Skin epidermis (tissue), 12 donors: ENCODE measurements around the gene UMPS.
"Not testable (repeated sequence)": the region's sequence is repeated elsewhere in the genome, so short reads cannot be mapped to it uniquely, and the experiment has no call there.

ENCODE experiments used
- H3K27ac ChIP-seq, 21 experiments: fragments of 200-600 bp; sonication (generic) in 11 of 21; one replicate each; pipeline ENCODE4 v1.5.0; 2020; ENCODE audit warnings: mild to moderate bottlenecking in 3 of 21, inconsistent platforms in 2 of 21, moderate library complexity in 2 of 21
- H3K4me3 ChIP-seq, 7 experiments: fragments of 200-600 bp; sonication (generic) in 2 of 7; one replicate each; pipeline ENCODE4 v1.5.0; 2020; ENCODE audit warnings: inconsistent platforms in 2 of 7, mild to moderate bottlenecking in 2 of 7, moderate library complexity in 1 of 7

Gene UMPS

DNA sequence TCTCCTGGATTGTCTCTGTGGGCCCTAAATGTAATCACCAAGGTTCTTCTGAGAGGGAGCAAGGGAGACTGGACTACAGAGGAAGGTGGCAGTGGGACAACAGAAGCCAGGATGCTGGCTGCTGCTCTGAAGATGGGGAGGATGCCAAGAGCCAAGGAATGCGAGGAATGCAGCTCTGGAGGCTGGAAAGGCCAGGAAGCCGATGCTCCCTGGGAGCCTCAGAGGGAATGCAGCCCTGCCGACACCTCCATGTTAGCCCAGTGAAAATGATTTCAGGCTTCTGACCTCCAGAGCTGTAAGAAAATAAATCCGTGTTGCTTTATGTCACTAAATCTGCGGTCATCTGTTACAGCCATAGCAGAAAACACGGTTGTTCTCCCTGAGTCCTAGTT is 44.1 kb downstream of the UMPS start:
- Histone ChIP-seq H3K27ac (peak overlapping the region in 10 of 21 experiments; percentile 5 to 67 (median 38)), H3K4me3 (no peak overlapping the region)

DNA sequence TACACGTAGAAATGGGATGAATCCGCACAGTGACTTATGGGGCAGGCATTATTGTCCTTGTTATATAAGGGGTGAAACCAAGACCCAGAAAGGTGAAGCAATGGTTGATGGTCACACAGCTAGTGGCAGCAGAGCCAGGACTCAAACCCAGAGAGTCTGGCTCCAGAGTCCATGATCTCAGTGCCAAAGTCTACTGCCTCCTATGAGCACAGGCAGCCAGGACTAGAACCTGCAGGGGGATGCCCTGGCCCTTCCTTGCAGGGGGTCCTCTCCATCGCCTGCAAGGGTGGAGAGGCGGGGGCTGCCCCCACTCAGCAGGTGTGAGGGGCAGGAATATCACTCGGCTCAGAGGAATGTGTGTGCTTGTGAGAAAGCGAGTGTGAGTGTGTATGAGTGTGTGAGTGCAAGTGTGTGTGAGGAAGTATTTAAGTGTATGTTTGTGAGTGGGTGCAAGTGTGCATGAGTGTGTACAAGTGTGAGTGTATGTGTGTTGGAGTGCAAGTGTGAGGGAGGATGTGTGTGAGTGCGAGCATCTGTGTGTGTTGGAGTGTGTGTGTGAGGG is 44.7 kb downstream of the UMPS start:
- no peak overlapping the region for H3K4me3 ChIP-seq
- H3K27ac ChIP-seq, result peak overlapping the region in 9 of 21 experiments; percentile 10 to 67 (median 47)

DNA sequence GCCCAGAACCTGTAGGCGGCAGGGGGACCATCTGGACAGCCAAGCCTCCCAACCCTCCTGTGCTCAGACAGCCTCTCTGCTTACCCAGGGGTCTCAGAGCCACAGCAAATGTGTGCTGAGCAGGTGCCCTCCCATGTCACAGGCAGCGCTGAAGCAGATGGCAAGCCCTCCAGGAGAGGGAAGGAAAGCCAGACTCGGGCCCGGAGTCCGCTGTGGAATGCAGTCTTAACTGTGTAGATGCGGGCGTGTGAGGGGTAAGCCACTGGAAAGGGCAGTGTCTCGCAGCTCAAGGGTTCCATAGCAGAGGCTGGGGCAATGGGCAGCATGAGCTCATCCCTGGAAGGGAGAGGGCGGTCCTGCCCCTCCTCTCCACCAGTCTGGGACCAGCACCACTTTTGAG is 45.6 kb downstream of the UMPS start:
- H3K27ac ChIP-seq, result peak overlapping the region in 2 of 21 experiments; percentile 10 to 67

DNA sequence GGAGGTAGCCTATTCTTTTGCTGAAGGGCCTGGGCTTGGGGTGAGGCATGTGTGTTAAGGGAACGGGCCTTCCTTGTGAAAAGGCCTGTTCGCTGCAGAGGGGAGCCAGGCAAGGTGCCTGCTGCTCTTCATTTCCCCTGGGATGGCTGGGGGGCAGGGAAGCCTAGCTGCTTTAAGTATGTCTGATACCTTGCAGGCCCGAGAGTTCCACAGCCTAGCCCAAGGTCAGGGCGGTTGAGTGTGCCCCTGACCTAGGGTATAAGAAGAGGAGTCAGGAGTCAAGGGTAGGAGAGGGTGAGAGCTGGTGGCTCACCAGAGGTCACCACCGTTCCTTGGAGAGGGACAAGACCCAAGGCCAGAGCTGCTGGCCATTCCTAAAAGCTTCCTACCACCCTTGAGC is 46.6 kb downstream of the UMPS start:
- H3K4me3 ChIP-seq, result no peak overlapping the region
- peak overlapping the region in 2 of 21 experiments; percentile 5 to 45 for H3K27ac ChIP-seq

More for the DNA sequence above, 45.6 kb downstream of the UMPS start:
- H3K4me3 ChIP-seq, result no peak overlapping the region

DNA sequence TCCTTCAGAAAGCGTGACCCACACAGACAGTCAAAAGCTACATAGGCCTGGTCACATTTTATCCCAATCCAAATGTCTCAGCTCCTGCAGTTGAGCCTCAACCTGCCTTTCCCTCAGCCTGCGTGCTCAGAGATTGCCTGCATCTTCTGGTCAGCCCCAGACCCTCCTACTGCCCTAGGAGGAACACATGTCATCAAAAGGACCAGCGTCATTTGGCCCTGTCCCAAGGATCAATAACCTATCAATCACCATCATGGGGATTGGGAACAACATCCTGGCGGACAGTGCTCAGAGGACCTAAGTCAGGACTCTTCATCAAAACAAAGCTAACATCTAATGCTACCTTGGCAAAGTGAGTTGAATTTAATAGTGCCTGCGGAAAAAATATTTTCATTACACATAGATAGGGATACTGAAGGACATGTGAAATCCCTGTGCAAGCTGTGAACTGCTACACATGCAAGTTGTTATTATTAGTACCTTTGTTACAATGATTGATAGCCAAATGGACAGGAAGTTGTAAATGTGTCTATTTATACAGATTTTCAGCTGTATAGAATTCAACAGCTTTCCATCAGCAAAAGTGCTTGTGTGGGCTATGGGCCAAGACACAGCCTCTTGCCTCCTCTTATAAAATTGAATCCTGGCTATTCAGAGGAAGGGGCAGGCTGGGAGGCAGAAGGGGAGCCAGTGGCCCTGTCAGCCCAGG is 47.7 kb downstream of the UMPS start:
- peak overlapping the region in 3 of 21 experiments; percentile 15 to 89 (median 45) for H3K27ac ChIP-seq

DNA sequence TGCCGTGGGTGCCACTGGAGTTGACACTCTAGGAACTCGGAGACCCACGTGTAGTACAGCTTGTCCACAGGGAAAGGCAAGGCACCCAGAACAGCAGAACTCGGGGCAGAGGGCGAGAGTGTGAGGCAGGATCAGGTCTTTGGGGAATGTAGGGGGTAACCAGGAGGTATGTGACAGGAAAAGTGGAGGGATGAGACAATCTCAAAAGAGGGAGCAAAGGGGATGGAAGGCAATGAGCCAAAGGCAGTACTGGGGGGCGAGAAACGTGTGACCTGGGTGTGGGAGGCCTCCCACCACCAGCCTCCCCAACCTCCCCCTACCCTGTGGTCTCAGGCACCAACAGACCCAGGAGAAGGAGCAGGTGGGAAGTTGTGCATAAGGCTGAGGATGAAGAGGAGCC is 48.9 kb downstream of the UMPS start:
- Histone ChIP-seq H3K4me3 (no peak overlapping the region), H3K27ac (peak overlapping the region in 9 of 21 experiments; percentile 7 to 90 (median 77))

More for the DNA sequence above, 47.7 kb downstream of the UMPS start:
- H3K4me3 ChIP-seq, result no peak overlapping the region

DNA sequence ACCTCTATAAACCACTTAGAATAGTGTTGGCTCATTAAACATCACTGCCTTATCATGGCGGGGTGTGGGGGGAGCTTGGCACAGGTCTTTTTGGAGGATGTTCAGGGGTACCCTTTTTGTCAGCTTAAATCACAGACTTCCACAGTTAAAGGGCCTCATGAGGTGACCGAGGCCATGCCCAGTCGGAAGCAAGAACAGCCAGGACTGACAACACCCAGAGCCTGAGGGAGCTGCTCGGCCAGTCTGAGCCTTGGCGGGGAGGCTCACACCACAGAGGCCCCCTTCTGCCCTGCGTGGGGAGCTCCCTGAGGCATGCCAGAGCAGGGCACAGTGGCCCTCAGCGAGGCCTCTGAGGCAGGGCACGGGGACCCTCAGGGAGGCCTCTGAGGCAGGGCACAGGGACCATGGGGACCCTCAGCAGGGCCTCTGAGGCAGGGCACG is 49.5 kb downstream of the UMPS start:
- peak overlapping the region in 19 of 21 experiments; percentile 23 to 90 (median 77) for H3K27ac ChIP-seq
- H3K4me3 ChIP-seq, result no peak overlapping the region

DNA sequence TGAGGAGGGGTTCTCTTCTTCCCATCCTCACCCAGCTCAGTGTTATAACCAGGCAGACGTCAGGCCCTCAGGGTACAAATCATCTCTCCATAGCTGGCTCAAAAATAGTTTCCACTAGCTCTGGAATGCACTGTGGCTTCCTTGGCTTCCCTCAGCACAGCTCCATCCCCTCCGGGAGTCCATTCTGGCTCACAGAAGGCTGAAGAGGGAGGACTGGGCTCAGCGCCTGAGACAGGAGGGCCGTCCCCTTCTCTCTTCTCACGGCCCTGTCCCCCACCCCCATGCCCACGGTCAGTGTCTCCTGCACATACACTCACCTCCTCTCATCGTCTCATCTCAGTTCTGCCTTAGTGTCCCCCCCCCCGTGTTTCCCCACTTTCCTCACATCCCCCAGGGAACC is 50.1 kb downstream of the UMPS start:
- Histone ChIP-seq H3K4me3 (no peak overlapping the region), H3K27ac (peak overlapping the region in 20 of 21 experiments; percentile 23 to 90 (median 77))

DNA sequence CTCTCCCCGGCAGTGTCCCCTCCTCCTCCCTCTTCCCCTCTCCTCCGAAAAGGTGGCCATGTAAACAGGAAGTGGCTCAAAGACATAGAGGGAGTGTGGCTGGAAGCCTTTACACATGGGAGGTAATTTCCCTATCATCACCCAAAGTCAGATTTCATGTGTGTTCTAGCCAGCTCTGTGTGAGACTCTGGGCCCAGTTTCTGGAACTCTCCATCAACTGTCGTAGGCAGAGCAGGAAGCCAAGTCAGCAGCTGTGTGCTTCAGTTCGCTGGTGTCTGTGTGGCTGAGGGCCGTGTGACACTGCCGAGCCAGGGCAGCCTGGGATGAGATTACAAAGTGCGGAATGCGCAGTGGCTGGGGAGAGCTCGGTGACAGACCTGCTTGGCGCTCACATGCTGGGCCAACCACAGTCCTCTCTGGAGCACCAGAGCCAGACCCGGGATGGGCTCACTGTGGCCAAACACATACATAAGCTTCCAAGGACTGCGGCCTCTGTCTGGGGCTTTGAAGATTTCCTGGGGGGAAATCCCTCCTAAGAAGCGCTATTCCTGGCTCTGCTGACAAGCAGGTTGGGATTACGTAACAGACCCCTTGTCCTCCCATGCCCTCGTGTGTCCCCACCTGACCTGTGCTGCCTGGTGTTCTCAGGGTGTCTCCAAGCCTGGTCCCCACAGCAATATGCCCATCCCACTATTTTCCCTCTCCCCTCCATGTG is 50.7 kb downstream of the UMPS start:
- Histone ChIP-seq H3K4me3 (no peak overlapping the region), H3K27ac (peak overlapping the region in 20 of 21 experiments; percentile 23 to 90 (median 76))

DNA sequence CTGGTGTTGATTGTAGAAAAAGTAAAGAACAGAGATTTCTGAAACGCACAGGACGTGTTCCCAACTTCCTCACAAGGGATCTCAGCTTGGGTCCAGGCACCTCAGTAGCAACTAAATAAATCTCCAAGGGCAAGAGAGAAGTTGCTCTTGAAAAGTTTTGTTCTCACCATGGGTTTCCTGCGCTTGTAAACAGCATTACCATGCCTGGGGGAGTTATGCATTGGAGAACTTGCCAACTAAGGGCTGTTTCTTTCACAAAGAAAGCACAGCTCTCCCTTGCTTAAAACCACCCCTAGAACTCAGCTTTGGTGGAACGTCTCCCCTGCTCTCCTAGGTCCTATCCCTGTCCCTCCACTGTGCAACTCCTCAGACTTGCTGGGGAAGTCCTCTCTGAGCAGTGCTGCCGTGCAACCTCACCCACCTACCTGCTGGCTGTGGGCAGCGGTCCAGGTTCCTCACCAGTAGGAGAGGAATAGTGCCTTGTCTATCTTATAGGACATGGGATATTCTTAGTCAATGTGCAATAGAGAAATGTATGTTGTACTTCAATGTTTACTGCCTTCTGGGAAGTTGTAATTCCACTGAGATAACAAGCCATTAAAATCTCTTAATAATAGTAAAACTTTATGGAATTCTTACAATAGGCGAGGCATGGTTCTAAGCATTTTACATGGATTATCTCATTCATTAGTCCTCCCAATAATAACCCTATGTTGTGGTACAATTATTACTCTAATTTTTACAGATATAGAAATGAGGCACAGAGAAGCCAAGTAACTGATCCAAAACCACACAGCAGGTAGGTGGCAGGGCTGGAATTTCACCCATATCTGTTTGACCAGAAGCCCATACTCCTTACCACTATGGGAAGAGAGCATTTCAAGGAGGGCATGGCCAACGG is 51.5 kb downstream of the UMPS start:
- H3K27ac ChIP-seq, result peak overlapping the region in 19 of 21 experiments; percentile 4 to 90 (median 76)
- H3K4me3 ChIP-seq, result no peak overlapping the region

DNA sequence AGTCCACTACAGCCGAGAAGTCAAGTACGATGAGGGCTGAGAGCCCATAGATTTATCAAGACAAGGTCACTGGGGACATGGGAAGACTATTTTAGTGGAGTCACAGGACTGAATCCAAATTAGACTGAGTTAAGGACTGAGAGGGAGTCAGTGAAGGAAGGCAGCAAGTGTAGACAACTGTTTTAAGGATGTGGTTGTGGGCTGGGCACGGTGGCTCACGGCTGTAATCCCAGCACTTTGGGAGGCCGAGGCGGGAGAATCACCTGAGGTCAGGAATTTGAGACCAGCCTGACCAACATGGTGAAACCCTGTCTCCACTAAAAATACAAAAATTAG is 52.1 kb downstream of the UMPS start:
- peak overlapping the region in 10 of 21 experiments; percentile 14 to 90 (median 77) for H3K27ac ChIP-seq

DNA sequence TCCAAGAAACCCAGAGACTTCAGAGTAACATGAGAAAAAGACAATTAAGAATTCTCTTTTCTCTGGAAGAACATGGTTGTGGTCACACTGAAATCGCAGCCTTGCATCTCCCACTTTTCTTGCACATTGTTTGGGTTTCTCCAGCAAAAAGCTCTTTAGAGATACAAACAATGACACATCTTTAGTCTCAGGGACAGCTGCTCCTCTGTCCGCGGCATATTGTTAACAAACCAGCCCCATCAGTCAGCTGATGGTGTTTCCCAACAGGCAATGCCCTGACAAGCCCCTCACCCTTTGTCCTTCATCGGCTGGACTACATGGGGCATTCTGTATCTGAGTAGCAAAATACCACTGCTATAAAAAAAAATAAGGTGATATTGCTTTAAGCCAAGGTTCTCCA is 53.4 kb downstream of the UMPS start:
- peak overlapping the region in 9 of 21 experiments; percentile 8 to 89 (median 65) for H3K27ac ChIP-seq
- H3K4me3 ChIP-seq, result no peak overlapping the region

More for the DNA sequence above, 52.1 kb downstream of the UMPS start:
- not testable (repeated sequence) for H3K4me3 ChIP-seq

DNA sequence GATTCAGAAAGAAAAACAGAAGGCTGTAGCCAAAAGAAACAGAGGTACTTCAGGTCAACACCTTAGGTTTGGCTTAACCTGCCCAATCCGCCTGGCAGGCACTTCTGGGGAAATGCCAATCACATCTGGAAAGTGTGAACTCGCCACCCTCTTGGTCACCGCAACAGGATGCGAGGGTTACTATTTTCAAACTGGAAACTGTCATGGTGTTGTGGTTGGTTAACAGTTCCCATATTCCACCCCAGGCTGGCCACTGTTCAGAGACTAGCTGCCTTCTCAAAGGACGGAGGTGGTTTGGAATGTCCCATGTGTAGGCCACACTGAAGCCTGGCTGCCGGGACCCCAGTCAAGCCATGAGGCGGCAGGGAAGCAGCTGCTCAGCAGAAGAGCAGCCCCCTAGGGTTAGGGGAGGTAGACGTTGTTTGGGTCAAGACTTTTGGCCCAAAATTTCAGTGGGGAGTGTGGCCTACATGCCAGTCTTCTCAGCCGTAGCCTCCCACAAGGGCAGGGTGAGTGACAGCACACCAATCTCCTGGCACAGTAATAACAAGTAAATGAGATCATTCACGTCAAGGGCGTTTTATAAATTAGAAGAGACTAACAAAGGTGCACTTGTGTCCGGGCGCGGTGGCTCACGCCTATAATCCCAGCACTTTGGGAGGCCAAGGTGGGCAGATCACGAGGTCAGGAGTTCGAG is 54.6 kb downstream of the UMPS start:
- Histone ChIP-seq H3K27ac (peak overlapping the region in 15 of 21 experiments; percentile 3 to 89 (median 42)), H3K4me3 (no peak overlapping the region)

DNA sequence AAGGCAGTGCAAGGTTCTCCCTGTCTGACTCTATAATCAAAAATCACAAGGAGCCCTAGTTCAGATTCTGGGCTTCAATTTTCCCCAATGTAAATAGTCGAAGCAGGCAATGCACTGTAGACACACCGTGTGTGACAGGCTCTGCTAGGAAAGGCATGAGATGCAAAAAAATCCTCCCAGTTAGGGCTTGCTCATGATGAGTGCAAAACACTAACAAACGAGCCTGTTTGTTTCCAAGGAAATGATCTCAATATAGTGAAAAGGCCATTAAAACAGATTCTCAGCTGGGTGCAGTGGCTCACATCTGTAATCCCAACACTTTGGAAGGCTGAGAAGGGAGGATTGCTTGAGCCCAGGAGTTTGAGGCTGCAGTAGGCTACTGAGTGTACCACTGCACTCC is 55.7 kb downstream of the UMPS start:
- H3K4me3 ChIP-seq, result no peak overlapping the region
- peak overlapping the region in 14 of 21 experiments; percentile 1 to 89 (median 69) for H3K27ac ChIP-seq

DNA sequence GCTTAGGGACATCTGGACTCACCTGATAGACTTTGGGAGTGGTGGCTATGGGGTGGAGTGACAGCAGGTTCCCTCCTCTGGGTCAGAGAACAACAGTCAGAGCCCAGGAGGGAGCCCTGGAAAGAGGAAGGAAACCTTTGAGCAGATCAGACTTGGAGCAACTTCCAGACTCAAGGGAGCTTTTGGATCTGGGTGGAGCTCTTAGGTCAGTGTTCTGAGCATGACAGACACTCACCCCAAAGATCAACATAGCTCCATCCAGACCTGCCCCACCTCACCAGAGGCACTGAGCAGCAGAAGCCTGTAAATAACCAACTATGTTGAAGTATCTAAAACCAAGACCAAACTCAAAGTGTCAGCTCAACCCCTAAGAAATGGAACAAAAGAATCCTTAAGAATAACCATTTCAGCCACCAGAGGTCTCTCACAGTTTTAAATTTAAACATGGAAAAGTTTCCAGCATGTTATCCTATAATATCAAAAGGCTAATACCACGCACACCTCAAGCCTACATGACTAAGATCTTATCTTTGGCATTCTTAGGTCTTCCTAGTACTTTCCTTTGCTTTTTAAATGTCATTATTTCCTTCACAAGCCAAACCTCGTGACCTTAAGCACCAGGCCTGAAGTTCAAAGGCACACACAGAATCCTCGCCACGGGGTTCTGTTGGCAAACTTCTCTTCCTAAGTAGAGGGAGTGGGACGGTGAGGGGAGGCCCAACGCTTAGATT is 56.4 kb downstream of the UMPS start:
- no peak overlapping the region for H3K4me3 ChIP-seq
- H3K27ac ChIP-seq, result peak overlapping the region in 18 of 21 experiments; percentile 1 to 89 (median 67)

DNA sequence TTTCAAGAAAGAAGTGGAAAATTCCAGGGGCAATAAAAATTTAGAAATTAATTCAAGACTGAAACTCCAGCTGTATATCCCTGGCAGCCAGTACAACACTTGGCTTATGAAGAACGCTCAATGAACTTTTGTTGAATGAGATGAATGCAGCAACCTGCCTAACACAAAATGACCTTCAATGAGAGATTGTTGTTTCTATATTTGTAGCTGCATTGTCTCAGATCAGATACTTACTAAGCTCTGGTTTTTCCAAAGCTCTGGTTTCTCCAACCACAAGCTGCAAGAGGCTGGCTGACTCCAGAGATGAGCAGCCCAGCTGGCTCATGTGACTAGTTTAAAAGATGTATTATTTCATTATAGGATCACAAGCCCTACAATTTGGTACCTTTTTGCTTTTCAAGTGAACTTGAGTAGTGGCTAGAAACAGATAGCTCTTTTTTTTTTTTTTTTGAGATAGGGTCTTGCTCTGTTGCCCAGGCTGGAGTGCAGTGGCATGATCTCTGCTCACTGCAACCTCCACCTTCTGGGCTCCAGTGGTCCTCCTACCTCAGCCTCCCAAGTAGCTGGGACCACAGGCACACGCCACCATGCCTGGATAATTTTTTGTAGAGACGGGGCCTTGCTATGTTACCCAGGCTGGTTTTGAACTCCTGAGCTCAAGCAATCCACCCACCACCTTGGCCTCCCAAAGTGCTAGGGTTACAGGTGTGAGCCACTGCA is 57.4 kb downstream of the UMPS start:
- H3K4me3 ChIP-seq, result no peak overlapping the region
- peak overlapping the region in 16 of 21 experiments; percentile 1 to 89 (median 64) for H3K27ac ChIP-seq

DNA sequence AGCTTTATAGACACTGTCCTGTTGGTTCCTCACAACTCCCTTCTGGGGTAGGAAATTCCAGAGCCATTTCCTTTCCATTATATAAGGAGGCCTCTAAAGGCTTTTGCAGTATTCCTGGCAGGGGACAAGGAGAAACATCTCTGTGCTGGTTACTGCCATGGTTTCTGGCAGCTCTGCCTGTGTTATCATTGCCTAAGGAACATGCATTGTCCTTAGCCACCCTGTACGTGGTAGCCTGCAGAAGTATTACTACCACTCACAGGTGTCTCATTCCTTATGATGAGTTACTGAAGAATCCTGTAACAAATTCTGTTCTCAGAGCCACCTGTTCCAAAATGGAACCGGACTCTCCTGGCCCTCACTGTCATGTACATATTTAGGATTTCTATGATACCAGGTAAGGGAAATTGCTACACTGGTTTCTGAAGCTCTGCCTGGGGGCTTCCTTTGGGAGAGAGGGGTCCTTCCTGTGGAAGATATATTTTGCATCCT is 58.0 kb downstream of the UMPS start:
- Histone ChIP-seq H3K4me3 (no peak overlapping the region), H3K27ac (peak overlapping the region in 11 of 21 experiments; percentile 1 to 89 (median 60))
